Activated CD8-positive, alpha-beta memory T cell treated with anti-CD3 and anti-CD28 coated beads, Interleukin-2, amount 10 ng/mL, durations not matched to agents 7 days and 5 days (primary cell): ENCODE results near the gene ADGRL3. TPM values are rescaled to one million over a fixed set of nuclear protein-coding genes. Genes with fewer than 3 reads are reported as not detected.

Experiments used
- ATAC-seq: fragments of 150-1000 bp; cut with Tn5 transposase; one replicate; pipeline ENCODE4 v1.10.0; 2021; ENCODE audit warnings: moderate library complexity
- CTCF ChIA-PET: fragments of 350-600 bp; sonication (Branson Sonifier 250); formaldehyde crosslinking; loops from one replicate; lab custom pipeline; 2021; ENCODE audit warnings: antibody characterized with exemption; lab: Charles Lee
- DNase-seq: peaks from one replicate; pipeline ENCODE4 v3.0.0-alpha.2; 2020
- H3K27ac Mint-ChIP-seq: one replicate; pipeline ENCODE4 v1.8.0; 2021; ENCODE audit warnings: mild to moderate bottlenecking, mixed read lengths
- H3K27me3 Mint-ChIP-seq: one replicate; pipeline ENCODE4 v1.8.0; 2021; ENCODE audit warnings: mixed read lengths
- H3K36me3 Mint-ChIP-seq: one replicate; pipeline ENCODE4 v1.8.0; 2021; ENCODE audit warnings: mild to moderate bottlenecking, mixed read lengths
- H3K4me1 Mint-ChIP-seq: one replicate; pipeline ENCODE4 v1.8.0; 2021; ENCODE audit warnings: mixed read lengths
- H3K4me3 Mint-ChIP-seq: one replicate; pipeline ENCODE4 v1.8.0; 2021; ENCODE audit warnings: mild to moderate bottlenecking, moderate library complexity, mixed read lengths
- H3K9me3 Mint-ChIP-seq: one replicate; pipeline ENCODE4 v1.8.0; 2022; ENCODE audit warnings: low read depth, mixed read lengths
- total RNA-seq, 2 experiments: library from RNA; stranded (reverse); gene quantifications; one replicate each; pipeline ENCODE4 v1.2.3, GENCODE V29; 2021

The ADGRL3 gene
- total RNA-seq, 2 experiments from 2014 or later, result not detected

DNA sequence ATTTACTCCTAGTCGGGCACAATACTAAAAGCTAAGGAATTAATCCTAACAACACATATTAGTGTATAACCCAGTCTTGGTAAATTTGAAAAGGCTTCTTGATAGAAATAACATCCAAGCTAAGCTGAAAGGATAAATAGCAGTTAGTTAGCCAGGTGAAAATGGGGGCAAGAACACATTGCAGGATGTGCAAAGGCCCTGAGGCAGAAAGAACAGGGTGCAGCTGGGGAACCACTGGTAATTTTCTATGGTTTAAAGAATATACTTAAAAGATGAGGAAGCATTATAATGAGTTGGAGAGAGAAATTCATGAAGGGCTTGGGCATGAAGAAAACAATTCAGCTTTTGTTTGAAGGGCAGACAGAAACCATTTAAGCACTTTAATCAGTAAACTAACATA, 689.0 kb downstream of the ADGRL3 start:
- no peak for DNase-seq
- no peak overlapping the region for H3K27ac Mint-ChIP-seq
- H3K27me3 Mint-ChIP-seq, result no peaks in the 10 kb centered on the region
- CTCF ChIA-PET, result no interaction called here
- H3K36me3 Mint-ChIP-seq, result no peaks in the 10 kb centered on the region
- H3K9me3 Mint-ChIP-seq, result peaks cover 4% of the 10 kb centered on the region
- no peaks in the 10 kb centered on the region for H3K4me1 Mint-ChIP-seq
- no peak for ATAC-seq
- no peak overlapping the region for H3K4me3 Mint-ChIP-seq

DNA sequence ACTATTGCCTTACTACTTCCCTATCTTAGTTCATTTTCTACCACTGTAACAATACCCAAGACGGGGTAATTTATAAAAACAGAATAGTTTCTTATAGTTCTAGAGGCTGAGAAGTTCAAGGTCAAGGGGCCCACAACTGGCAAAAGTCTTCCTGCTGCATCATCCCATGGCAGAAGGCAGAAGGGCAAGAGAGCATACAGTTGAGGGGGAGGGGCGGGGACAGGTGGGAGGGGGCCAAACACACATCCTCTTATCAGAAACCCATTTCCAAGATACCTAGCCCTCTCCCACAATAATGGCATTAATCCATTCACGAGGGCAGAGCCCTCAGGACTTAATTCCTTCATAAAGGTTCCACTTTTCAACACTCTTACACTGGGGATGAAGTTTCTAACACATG, 690.2 kb downstream of the ADGRL3 start:
- H3K27ac Mint-ChIP-seq, result no peak overlapping the region
- H3K27me3 Mint-ChIP-seq, result no peaks in the 10 kb centered on the region
- H3K4me1 Mint-ChIP-seq, result no peaks in the 10 kb centered on the region
- DNase-seq (no peak), ATAC-seq (no peak)
- CTCF ChIA-PET, result interaction anchor here (0.6 kb wide), 2 partner anchors 316 to 537 kb away, joined by 3 read pairs; no protein-coding TSS in a partner anchor
- H3K4me3 Mint-ChIP-seq, result no peak overlapping the region
- H3K36me3 Mint-ChIP-seq, result no peaks in the 10 kb centered on the region
- H3K9me3 Mint-ChIP-seq, result peaks cover 9% of the 10 kb centered on the region

DNA sequence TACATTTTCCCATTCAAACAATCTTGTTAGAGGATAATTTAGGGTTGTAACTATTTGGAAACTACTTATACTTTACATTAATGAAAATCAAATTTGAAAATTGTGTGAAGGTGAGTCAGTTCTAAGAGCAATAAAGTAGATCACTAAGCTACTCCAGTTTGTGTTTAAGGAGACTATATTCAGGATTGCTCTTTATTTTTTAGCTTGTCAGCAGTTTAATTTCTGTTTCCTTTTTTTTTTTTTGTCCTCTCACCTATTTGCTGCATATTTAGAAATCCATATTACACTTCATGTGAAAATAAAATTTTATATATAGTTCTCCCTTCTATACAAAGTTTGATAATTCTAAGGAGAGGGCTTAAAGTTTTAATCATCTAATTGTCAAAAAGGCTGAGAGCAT, 691.8 kb downstream of the ADGRL3 start:
- H3K4me3 Mint-ChIP-seq, result no peak overlapping the region
- no peak overlapping the region for H3K27ac Mint-ChIP-seq
- H3K9me3 Mint-ChIP-seq, result peaks cover 7% of the 10 kb centered on the region
- H3K36me3 Mint-ChIP-seq, result no peaks in the 10 kb centered on the region
- DNase-seq (no peak), ATAC-seq (no peak)
- H3K4me1 Mint-ChIP-seq, result no peaks in the 10 kb centered on the region
- no peaks in the 10 kb centered on the region for H3K27me3 Mint-ChIP-seq
- CTCF ChIA-PET, result no interaction called here

DNA sequence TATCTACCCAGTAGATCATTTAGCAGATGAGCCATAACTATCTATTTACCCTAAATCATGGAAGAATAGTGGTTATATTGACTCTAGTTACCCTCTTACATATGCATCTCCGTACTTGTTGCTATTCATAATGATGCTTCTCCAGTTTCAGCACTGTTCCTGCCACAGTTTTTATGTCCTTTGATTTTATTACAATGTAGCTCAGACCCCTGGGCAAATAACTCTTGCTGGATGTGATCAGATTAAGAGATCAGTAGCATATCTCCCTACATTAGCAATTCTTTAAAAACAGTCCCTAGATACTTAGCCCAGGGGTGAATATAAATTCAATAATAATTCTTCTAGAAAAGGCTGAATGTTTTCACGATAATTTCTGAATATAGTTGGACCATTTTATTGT, 696.5 kb downstream of the ADGRL3 start:
- no peak for ATAC-seq

DNA sequence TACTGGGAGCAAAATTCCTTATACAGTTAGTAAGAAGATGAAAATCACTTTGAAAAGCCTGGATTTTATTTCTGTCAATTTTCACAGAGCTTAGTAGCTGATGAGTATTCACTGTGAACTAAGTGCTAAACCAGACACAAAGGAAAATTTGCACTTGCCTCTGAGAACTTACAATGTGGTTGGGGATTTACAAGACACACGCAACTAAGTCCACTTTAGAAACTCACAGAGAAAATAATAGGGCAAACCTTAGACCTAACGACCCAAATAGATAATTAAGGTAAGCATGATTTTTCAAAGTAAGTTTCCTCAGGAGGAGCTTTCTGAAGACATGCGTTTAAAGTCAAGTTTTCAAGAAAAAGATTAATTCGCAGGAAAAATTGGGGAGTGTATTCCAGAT, 708.9 kb downstream of the ADGRL3 start:
- ATAC-seq, result no peak
- H3K36me3 Mint-ChIP-seq, result no peaks in the 10 kb centered on the region

More for the DNA sequence above, 696.5 kb downstream of the ADGRL3 start:
- Mint-ChIP-seq H3K9me3 (peaks cover 6% of the 10 kb centered on the region), H3K27me3 (no peaks in the 10 kb centered on the region), H3K36me3 (no peaks in the 10 kb centered on the region), H3K4me3 (no peak overlapping the region), H3K4me1 (no peaks in the 10 kb centered on the region), H3K27ac (no peak overlapping the region)
- DNase-seq, result no peak
- CTCF ChIA-PET, result no interaction called here

DNA sequence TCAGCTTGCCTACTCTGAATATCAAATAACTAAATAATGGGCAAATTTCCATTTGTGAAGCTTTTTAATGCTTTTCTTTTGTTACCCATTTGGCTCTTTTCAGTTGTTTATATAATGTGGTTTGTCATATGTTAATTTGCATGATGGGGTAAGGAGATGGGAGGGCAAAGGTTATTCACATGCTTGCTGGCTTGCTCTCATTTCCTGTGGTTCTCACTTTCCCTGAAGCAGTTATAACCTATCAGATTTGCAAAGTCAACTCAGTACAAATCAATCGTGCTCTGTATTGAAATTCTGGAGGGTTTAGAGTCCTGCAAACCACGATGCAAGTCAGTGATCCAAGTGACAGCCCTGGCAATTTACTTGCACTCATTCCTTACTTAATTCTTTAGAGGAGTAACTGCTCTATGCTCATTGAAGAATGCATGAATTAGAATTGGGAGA, 711.2 kb downstream of the ADGRL3 start:
- Mint-ChIP-seq H3K27ac (no peak overlapping the region), H3K4me1 (no peaks in the 10 kb centered on the region), H3K27me3 (no peaks in the 10 kb centered on the region), H3K9me3 (no peaks in the 10 kb centered on the region), H3K4me3 (no peak overlapping the region), H3K36me3 (no peaks in the 10 kb centered on the region)
- CTCF ChIA-PET, result no interaction called here
- DNase-seq, result no peak
- no peak for ATAC-seq

More for the DNA sequence above, 708.9 kb downstream of the ADGRL3 start:
- Mint-ChIP-seq H3K27me3 (no peaks in the 10 kb centered on the region), H3K9me3 (no peaks in the 10 kb centered on the region), H3K4me3 (no peak overlapping the region), H3K4me1 (no peaks in the 10 kb centered on the region), H3K27ac (no peak overlapping the region)
- CTCF ChIA-PET, result no interaction called here
- no peak for DNase-seq

DNA sequence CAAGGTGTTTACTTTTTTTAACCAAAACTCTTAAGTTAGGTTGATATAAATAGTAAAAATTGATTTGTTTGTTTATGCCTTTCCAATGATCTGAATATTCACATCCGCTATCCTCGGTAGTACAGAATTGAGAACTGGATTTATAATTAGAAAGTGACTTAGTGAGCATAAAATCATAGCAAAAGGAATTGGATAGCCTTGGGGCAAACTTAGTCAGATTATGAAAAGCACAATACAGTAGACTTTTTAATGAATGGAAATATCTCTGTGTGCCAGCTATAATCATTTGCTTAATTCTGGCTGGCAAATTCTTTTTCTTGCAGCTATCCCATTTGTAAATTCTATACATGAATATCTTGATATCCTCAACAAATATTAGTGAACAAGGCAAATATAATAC, 713.5 kb downstream of the ADGRL3 start:
- no peaks in the 10 kb centered on the region for H3K36me3 Mint-ChIP-seq
- no peaks in the 10 kb centered on the region for H3K4me1 Mint-ChIP-seq
- DNase-seq, result no peak
- H3K27ac Mint-ChIP-seq, result no peak overlapping the region
- CTCF ChIA-PET, result no interaction called here
- H3K4me3 Mint-ChIP-seq, result no peak overlapping the region
- H3K9me3 Mint-ChIP-seq, result peaks cover 5% of the 10 kb centered on the region
- ATAC-seq, result no peak
- no peaks in the 10 kb centered on the region for H3K27me3 Mint-ChIP-seq

DNA sequence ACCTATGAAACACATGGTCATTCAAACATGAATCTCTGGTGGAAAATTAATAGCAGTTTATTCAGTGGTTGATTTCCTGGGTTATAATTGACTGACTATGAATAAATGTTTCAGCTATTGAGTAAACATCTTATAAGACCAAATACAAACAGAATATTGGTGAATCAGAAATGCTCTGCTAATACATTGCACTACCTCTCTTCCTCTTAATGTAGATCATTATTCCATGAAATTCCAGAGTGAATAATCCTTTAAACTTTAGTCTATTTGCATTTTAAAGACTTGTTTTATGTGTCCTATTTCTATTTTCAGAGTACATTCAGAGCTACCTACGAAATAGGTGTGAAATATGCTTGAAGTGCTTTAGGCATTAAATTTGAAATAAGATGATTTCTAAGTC, 715.4 kb downstream of the ADGRL3 start:
- CTCF ChIA-PET, result no interaction called here
- H3K4me3 Mint-ChIP-seq, result no peak overlapping the region
- no peaks in the 10 kb centered on the region for H3K4me1 Mint-ChIP-seq
- no peak for DNase-seq
- H3K36me3 Mint-ChIP-seq, result no peaks in the 10 kb centered on the region
- no peaks in the 10 kb centered on the region for H3K27me3 Mint-ChIP-seq
- no peak for ATAC-seq
- H3K9me3 Mint-ChIP-seq, result peaks cover 5% of the 10 kb centered on the region
- no peak overlapping the region for H3K27ac Mint-ChIP-seq

DNA sequence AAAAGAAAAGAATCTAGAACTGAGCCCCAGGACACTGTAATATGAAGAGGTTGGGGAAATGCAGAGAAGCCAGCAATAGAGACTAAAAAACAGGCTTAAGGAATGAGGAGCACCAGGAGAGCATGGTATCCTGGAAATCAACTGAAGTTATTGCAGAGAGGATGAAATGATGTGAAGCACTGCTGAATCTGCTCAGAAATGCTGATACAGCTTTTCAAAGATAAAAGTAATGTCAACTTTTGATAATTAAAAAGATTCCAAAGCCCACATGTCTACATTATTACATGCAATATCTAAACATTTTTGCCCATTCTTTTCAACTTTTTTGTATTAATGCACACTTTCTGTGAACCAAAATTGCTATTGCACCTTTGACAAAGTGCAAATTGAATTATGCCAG, 718.4 kb downstream of the ADGRL3 start:
- no peaks in the 10 kb centered on the region for H3K27me3 Mint-ChIP-seq
- peaks cover 5% of the 10 kb centered on the region for H3K9me3 Mint-ChIP-seq

DNA sequence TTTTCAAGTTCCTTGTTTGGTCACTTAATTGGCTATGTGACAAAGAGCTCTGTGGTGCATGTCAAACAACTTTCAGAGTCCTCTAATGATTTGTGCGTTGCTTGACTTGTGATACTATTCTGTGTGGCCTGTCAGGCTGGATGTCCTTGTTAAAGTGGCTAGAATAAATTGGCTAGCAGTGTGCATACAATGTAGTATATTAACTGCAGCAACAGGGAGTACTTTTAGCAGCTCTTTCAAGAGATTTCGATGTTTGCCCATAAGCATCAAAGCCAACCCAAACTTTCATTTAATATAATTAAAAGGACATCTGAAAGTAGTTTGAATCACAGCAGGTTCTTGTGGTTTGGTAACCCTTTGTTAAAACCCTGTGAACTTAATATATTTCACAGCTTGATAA, 718.9 kb downstream of the ADGRL3 start:
- Mint-ChIP-seq H3K4me3 (no peak overlapping the region), H3K36me3 (no peaks in the 10 kb centered on the region), H3K9me3 (peaks cover 5% of the 10 kb centered on the region), H3K4me1 (no peaks in the 10 kb centered on the region), H3K27ac (no peak overlapping the region), H3K27me3 (no peaks in the 10 kb centered on the region)
- DNase-seq, result no peak
- ATAC-seq, result no peak
- CTCF ChIA-PET, result no interaction called here

More for the DNA sequence above, 718.4 kb downstream of the ADGRL3 start:
- ATAC-seq (no peak), DNase-seq (no peak)
- H3K4me1 Mint-ChIP-seq, result no peaks in the 10 kb centered on the region
- no peak overlapping the region for H3K4me3 Mint-ChIP-seq
- CTCF ChIA-PET, result no interaction called here
- no peak overlapping the region for H3K27ac Mint-ChIP-seq
- no peaks in the 10 kb centered on the region for H3K36me3 Mint-ChIP-seq

DNA sequence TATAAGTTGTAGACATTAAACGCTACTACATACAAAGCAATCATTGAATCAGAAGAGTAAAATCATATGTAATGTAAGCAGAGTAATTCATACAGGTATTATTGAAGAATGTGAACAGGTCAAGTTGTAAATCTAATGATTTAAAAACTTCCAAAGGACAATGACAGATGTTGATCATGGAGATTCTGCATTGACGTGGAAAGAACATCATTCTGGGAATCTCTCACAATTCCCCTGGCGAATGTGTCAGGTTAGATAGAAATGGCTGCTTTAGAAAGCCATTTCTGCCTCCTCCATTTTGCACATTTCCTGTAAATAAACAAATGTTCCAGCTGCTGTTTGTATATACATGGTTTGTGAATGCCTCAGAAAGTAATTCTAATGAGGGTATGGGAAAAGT, 719.4 kb downstream of the ADGRL3 start:
- no peaks in the 10 kb centered on the region for H3K27me3 Mint-ChIP-seq
- no peak overlapping the region for H3K4me3 Mint-ChIP-seq
- no peak for DNase-seq
- H3K27ac Mint-ChIP-seq, result no peak overlapping the region
- no peaks in the 10 kb centered on the region for H3K4me1 Mint-ChIP-seq
- no peak for ATAC-seq
- CTCF ChIA-PET, result no interaction called here
- no peaks in the 10 kb centered on the region for H3K36me3 Mint-ChIP-seq
- H3K9me3 Mint-ChIP-seq, result peaks cover 5% of the 10 kb centered on the region

DNA sequence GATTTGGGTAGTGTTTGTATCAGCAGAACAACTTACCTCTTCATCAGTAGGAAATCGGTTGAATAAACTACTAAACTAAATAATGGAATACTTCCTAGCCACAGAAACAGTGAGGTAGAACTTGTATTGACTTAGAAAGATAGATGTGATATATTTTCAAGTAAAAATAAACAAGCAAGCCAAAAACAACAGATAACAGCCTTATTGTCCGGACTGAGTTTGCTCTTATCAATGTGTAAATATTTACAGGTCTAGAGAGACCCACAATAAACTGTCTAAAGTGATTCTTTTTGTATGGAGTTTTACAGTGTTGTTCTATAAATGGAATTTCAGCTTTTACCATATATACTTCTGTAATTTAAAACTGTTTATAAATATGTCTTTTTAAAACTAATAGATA, 721.8 kb downstream of the ADGRL3 start:
- Mint-ChIP-seq H3K36me3 (no peaks in the 10 kb centered on the region), H3K4me3 (no peak overlapping the region), H3K27ac (no peak overlapping the region), H3K4me1 (no peaks in the 10 kb centered on the region), H3K27me3 (no peaks in the 10 kb centered on the region), H3K9me3 (peaks cover 8% of the 10 kb centered on the region)
- ATAC-seq, result no peak
- DNase-seq, result no peak
- CTCF ChIA-PET, result no interaction called here

DNA sequence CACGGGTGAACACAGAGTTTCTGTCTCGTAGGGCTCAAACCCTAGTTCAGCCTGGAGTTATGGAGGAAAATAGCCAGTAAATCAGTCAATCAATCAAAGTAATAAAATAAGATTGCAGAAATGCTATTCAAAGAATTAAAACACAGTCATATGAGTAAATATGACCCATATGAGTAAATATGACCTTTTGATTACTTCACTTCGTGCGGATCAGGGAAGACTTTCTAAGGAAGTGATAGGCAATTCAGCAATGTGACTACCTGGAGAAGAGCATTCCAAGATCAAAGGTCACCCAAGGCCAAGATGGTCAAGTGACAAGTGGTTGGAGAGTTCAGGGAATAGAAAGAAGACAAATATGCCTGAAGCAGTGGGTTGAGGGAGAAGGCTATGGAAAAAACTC, 722.6 kb downstream of the ADGRL3 start:
- H3K27me3 Mint-ChIP-seq, result no peaks in the 10 kb centered on the region
- no peak overlapping the region for H3K27ac Mint-ChIP-seq
- no peaks in the 10 kb centered on the region for H3K4me1 Mint-ChIP-seq
- H3K36me3 Mint-ChIP-seq, result no peaks in the 10 kb centered on the region
- DNase-seq, result no peak
- no peak overlapping the region for H3K4me3 Mint-ChIP-seq
- peaks cover 9% of the 10 kb centered on the region for H3K9me3 Mint-ChIP-seq
- ATAC-seq, result no peak
- CTCF ChIA-PET, result no interaction called here

DNA sequence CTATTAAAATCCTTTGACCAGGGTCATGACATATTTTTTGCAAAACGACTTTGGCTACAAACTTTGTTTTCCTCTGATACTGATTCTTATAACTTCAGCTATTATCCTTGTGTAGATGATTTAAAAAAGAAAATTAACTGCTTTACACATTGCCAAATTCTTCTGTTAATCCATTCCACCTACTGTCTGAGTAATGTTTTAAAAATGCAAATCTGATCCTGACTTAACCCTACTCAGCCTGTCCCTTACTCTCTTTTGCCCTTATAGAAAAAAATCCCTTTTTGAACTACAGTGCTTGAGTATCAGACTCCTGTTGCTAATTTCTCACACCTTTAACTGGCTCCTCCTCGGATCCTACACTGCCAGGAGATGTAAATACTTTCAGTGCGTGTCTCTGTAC, 723.1 kb downstream of the ADGRL3 start:
- H3K4me1 Mint-ChIP-seq, result no peaks in the 10 kb centered on the region
- no peak overlapping the region for H3K4me3 Mint-ChIP-seq
- H3K36me3 Mint-ChIP-seq, result no peaks in the 10 kb centered on the region
- H3K9me3 Mint-ChIP-seq, result peaks cover 6% of the 10 kb centered on the region
- no peak overlapping the region for H3K27ac Mint-ChIP-seq
- CTCF ChIA-PET, result no interaction called here
- ATAC-seq, result no peak
- DNase-seq, result no peak
- H3K27me3 Mint-ChIP-seq, result no peaks in the 10 kb centered on the region

DNA sequence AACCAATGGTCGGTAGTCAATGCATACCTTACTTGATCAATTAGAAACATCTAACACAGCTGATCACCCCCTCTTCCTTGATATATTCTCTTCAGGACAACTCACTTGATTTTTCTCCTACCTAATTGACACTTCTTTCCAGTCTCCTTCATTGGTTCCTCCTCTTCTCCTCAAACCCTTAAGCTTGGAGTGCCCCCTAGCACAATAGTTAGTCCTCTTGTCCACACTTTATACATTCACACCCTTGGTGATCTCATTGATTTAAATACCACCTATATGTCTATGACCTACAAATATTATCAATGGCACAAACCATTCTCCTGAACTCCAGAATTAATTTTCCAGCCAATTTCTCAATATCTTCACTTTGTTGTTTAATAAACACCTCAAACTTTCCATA, 724.0 kb downstream of the ADGRL3 start:
- Mint-ChIP-seq H3K9me3 (peaks cover 4% of the 10 kb centered on the region), H3K27ac (no peak overlapping the region), H3K36me3 (no peaks in the 10 kb centered on the region), H3K4me1 (no peaks in the 10 kb centered on the region), H3K4me3 (no peak overlapping the region), H3K27me3 (no peaks in the 10 kb centered on the region)
- no peak for ATAC-seq
- DNase-seq, result no peak
- CTCF ChIA-PET, result no interaction called here
